GM18861 (cell line): ENCODE data around the gene PDE6H.
A peak's percentile ranks its signal among the peaks of the same experiment; 100 is the strongest.

Source experiments
- ATAC-seq: cut with Tn5 transposase; IDR thresholded peaks from one replicate; pipeline ENCODE4 v1.9.1; 2021; ENCODE audit not compliant: unreplicated experiment

The PDE6H gene

DNA sequence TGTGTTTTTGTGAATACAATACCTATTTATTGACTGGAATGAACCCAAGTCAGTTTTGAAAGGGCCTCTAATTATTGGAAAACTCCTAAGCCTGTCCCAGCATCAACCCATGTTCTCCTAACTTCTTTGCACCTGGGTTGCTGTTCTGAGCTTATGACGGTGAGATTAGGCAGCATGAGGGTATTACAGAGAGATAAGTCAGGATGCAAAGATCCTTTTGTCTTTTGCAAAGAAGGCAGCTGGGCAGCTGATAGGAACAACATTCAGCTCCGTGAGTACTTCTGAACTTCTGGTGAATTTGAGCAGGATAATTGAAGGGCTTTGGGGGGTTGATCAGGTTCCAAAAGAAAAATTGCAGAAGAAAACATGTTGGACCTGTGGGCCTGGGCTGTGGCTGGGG, at the start of gene PDE6H:
TSS of gene PDE6H (plus strand) at position 227 of the 400 bp plus-strand sequence. CDS start 4,971 bp downstream, outside the sequence.
- no peak for ATAC-seq

DNA sequence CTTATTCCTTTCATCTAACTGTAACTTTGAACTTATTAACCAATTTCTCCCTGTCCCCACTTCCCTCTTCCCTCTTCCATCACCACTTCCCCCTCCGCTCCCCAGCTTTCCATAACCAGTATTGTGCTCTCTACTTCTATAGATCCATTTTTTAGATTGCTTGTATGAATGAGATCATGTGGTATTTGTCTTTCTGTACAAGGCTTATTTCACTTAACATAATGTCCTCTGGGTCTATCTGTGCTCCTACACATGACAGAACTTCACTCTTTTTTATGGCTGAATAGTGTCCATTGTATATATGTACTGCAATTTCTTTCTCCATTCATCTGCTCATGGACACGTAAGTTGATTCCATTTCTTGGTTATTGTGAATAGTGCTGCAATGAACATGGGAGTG, 48.9 kb upstream of the PDE6H start:
- ATAC-seq = no peak

GRCh38 chr12:14924541-14924940, 48.3 kb upstream of the PDE6H start:
- ATAC-seq = no peak

DNA sequence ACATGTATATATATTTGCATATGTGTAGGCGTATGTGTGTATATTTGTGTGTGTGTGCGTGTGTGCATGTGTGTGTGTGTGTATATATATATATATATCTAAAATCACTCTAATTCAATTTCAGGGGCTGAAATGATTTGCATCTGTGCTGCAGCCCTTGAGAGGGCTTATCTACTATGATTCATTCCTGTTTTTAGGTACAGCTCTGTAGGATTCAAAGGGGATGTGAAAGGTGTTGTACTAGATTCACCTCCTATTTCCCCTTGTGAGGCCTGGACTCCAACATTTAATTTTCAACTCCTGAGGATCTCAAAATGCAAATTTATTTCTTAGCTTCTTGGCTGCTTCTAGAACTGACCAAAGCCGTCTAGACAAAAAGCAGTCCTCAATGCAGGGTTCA, 45.6 kb upstream of the PDE6H start:
- ATAC-seq = no peak

DNA sequence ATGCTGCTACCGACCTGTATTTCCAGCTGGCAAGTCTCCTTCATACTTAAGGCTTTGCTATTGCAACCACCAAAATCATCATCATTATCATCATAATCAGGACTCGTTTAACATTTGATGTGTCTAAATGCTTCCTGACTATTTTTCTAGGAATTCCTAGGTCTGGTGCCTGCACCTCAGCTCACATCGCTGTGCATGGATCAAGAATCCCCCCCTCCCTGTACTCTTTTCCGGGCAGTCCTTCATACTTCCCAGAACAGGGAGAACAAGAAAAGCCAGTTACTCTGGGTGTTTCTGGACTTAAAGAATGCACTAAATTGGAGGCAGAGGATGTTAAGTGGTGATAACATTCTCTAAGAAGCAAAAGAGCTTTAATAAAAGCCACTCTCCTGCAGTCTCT, 43.9 kb upstream of the PDE6H start:
- ATAC-seq = no peak

GRCh38 chr12:14930299-14930698, 42.5 kb upstream of the PDE6H start:
- no peak for ATAC-seq

- no peak for ATAC-seq
Measured at GRCh38 chr12:14931359-14931758, 41.5 kb upstream of the PDE6H start.

GRCh38 chr12:14931791-14932560, 40.9 kb upstream of the PDE6H start:
- no peak for ATAC-seq

DNA sequence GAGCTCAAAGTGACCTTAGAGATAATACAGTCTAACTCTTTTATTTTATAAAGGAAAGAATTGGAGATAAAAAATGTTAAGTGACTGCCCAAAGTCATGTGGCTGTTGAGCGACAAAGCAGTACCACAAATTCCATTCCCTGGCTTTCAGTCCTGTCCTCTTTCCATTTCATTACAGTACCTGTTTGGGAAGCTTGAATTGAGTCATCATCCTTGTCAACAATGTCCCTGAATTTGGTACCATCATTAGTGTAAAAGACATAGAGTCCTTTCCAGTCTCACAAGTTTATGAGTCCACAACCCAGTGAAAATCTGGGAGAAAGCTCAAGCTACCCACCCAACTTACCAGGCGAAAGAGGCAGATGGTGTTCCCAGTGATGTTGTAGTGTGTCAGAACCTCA, 38.3 kb upstream of the PDE6H start:
- no peak for ATAC-seq

GRCh38 chr12:14935031-14935430, 37.8 kb upstream of the PDE6H start:
- ATAC-seq = no peak

DNA sequence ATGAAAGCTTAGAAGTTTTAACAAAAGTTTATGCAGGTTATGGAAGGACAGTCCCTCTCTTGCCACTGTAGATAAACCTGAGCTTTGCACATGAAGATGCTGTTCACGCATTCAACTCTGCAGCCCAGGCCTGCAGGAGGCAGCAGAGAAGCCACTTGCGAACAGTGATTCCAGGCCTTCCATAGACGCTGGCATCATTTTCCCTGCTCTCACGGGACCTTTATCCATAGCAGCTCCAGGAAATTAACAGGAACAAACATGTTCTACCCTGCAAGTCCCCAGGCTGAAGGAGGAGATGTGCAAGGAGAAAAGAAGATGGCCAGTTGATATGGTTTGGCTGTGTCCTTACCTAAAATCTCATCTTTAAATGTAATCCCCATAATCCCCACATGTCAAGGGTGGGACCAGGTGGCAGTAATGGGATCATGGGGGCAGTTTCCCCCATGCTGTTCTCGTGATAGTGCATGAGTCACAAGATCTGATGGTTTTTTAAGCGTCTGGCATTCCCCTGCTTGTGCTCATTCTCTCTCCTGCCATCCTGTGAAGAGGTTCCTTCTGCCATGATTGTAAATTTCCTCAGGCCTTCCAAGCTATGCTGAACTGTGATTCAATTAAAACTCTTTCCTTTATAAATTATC, 36.5 kb upstream of the PDE6H start:
- ATAC-seq = no peak

GRCh38 chr12:14937014-14937413, 35.8 kb upstream of the PDE6H start:
- no peak for ATAC-seq

- no peak for ATAC-seq
Measured at GRCh38 chr12:14937689-14938088, 35.2 kb upstream of the PDE6H start.

DNA sequence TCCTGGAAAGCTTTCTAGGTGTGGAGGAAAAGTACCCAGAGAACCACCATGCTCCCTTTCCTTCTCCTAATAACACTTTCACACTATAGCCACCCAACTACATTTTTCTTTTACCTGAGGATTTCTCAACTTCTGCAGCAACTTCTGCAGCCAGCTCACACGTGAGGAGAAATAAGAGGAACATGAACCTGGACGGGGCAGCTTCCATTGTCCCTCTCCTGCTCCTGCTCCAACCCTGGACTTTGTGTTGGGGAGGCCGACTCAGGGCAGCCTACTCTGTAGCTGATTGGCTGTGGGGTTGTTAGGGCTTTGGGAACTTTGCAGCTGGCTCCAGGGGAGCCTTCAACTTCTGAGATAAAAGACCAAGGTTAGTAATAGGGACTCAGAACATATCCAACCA, 34.5 kb upstream of the PDE6H start, which contains the start of gene ERP27:
TSS of gene ERP27 (minus strand) at position 237 of the 400 bp plus-strand sequence. CDS start at position 208, 29 bp downstream.
- ATAC-seq = no peak

- no peak for ATAC-seq
Measured at GRCh38 chr12:14941369-14941768, 31.5 kb upstream of the PDE6H start.

GRCh38 chr12:14942196-14942931, 30.5 kb upstream of the PDE6H start:
- ATAC-seq = no peak

DNA sequence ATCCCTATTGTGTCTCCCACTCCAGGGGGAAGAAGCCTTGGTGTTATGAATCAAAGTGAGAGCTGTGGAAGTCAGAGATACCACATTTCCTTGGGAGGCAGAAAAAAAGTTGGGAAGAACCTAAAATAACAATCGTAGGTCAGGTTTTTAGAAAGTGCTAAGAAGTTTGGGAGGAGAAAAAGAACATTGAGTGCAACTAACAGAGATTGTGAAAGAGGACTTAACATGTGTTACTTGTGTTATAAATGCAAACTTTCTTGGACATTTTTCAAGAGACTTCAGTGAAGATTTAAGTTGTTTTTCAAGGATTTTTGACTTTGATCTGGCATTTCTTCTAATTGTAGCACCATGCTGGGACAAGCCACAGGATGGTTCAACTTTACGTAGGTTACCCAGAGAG, 26.7 kb upstream of the PDE6H start:
- no peak for ATAC-seq

DNA sequence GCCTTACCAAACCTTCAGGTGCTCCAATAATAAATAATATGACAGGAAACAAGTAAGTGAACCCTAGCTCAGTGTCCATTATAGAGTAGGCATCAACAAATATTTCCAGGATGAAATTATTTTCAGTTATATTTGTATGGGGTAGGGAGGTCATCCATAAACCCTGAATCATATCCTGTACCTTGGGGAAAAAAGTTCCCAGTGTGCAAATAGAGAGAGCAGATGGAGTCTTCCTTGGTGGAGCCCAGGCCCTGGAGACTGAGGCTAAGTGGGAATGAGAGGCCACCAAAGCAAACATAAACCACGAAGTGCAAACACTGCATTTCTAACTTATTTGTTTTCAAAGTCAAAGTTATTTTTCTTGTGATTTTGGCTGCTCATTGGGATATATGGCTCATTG, 26.0 kb upstream of the PDE6H start:
- no peak for ATAC-seq

GRCh38 chr12:14948672-14949071, 24.2 kb upstream of the PDE6H start:
- ATAC-seq = peak; percentile 90

DNA sequence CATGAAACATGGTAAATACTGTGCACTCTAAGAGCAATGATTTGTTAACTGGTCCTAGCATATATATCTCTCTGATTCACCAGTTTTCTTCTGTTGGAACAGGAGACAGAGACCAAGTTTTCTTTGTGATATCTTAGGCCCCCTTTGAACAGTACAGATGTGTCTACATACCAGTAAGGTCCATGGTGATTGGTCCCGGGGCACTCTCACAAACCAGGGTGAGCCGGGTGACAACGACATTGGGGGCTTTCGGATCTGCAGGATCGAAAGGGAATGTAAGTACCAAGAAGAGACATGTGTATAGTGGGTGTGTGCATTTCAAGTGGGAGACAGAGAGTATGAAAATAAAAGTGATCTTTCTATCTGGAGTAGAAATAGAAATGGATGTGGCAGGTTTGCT, 23.2 kb upstream of the PDE6H start:
- ATAC-seq = no peak

DNA sequence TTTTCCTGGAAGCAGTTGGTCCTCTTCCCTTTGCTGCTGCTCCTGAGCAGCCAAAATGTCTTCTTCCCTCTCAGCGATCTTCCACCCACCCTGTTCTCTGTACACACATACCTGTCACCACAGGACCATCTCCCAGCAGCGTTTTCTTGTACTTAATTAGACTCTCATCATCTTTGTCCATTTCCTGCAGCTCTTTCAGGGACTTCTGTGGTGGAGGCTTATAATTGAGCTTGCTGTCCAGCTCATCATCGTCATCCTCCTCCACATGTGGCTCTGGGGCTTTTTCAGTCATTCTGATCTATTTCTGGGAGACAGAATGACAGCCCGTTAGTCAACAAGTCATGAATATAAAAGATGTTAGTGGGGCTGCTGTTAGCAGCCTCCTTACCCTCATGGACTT, 22.4 kb upstream of the PDE6H start:
- ATAC-seq = no peak
